Measurements from ENCODE around the gene MMP15.
"Not testable (repeated sequence)": the region's sequence is repeated elsewhere in the genome, so short reads cannot be mapped to it uniquely, and the experiment has no call there.

Gene MMP15

DNA sequence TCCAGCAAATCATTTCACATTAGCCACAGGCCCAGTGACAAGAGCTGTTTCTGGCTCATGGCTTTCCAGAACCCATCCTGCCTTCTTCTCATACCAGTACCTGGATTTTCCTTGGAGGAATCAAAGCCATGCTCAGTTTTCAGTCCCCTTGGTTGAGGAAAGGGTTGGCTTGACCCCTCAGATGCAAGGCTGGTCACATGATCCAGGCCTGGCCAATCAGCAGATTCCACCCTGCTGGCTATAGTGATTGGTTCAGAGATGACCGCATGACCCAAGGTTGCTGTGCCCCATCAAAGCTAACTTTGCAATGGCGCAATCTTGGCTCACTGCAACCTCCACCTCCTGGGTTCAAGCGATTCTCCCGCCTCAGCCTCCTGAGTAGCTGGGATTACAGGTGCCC is 45.0 kb downstream of the MMP15 start:
- Histone ChIP-seq H3K9me3 (ENCODE audit: low read length) (0 out of 2 replicates have a peak, but pooled peaks cover 2% of the 10 kb centered on the region), H2AFZ (ENCODE audit: low read length) (no peak overlapping the region), H3K4me1 (ENCODE audit: insufficient read depth, low read length, severe bottlenecking) (no peaks in the 10 kb centered on the region), H3K27me3 (ENCODE audit: insufficient read depth, low read length) (no peaks in the 10 kb centered on the region), H3K4me2 (ENCODE audit: low read length) (no peak overlapping the region), H3K4me3 (ENCODE audit: low read depth, low read length, poor library complexity, severe bottlenecking) (no peak overlapping the region), H3K36me3 (ENCODE audit: insufficient read depth, low read length) (no peaks in the 10 kb centered on the region), H3F3A (ENCODE audit: insufficient read depth, low read length) (no peaks in the 10 kb centered on the region), H3K9me2 (ENCODE audit: low read depth, low read length) (no peaks in the 10 kb centered on the region), H4K20me1 (ENCODE audit: insufficient read depth, low read length) (no peaks in the 10 kb centered on the region), H3K79me2 (ENCODE audit: insufficient read depth, low read length) (no peaks in the 10 kb centered on the region), H3K9ac (ENCODE audit: low read length) (no peak overlapping the region), H3K27ac (ENCODE audit: low read depth, low read length, poor library complexity, severe bottlenecking) (no peak overlapping the region)
- no peak for TF ChIP-seq EZH2 (IDR thresholded peaks at IDR 0.05; ENCODE audit: borderline replicate concordance, low read length)
- TF ChIP-seq, protein P1, sequence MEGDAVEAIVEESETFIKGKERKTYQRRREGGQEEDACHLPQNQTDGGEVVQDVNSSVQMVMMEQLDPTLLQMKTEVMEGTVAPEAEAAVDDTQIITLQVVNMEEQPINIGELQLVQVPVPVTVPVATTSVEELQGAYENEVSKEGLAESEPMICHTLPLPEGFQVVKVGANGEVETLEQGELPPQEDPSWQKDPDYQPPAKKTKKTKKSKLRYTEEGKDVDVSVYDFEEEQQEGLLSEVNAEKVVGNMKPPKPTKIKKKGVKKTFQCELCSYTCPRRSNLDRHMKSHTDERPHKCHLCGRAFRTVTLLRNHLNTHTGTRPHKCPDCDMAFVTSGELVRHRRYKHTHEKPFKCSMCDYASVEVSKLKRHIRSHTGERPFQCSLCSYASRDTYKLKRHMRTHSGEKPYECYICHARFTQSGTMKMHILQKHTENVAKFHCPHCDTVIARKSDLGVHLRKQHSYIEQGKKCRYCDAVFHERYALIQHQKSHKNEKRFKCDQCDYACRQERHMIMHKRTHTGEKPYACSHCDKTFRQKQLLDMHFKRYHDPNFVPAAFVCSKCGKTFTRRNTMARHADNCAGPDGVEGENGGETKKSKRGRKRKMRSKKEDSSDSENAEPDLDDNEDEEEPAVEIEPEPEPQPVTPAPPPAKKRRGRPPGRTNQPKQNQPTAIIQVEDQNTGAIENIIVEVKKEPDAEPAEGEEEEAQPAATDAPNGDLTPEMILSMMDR (IDR thresholded peaks at IDR 0.05; ENCODE audit: low read length), result no peak

DNA sequence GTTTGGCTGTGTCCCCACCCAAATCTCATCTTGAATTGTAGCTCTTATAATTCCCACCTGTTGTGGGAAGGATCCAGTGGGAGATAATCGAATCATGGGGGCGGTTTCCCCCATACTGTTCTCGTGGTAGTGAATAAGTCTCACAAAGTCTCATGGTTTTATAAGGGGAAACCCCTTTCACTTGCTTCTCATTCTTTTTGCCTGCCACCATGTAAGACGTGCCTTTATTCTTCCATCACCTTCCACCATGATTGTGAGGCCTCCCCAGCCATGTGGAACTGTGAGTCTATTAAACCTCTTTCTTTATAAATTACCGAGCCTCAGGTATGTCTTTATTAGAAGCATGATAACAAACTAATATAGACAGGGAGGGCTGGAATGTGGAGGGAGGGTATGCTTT is 46.6 kb downstream of the MMP15 start:
- H3K9me3 ChIP-seq (ENCODE audit: low read length); H3K4me3 ChIP-seq (ENCODE audit: low read depth, low read length, poor library complexity, severe bottlenecking); H4K20me1 ChIP-seq (ENCODE audit: insufficient read depth, low read length); H3K27me3 ChIP-seq (ENCODE audit: insufficient read depth, low read length); H3K4me1 ChIP-seq (ENCODE audit: insufficient read depth, low read length, severe bottlenecking); H3K4me2 ChIP-seq (ENCODE audit: low read length); H3K36me3 ChIP-seq (ENCODE audit: insufficient read depth, low read length); H3K9ac ChIP-seq (ENCODE audit: low read length); H3K27ac ChIP-seq (ENCODE audit: low read depth, low read length, poor library complexity, severe bottlenecking); H2AFZ ChIP-seq (ENCODE audit: low read length); H3F3A ChIP-seq (ENCODE audit: insufficient read depth, low read length); H3K79me2 ChIP-seq (ENCODE audit: insufficient read depth, low read length); H3K9me2 ChIP-seq (ENCODE audit: low read depth, low read length): not testable (repeated sequence)

DNA sequence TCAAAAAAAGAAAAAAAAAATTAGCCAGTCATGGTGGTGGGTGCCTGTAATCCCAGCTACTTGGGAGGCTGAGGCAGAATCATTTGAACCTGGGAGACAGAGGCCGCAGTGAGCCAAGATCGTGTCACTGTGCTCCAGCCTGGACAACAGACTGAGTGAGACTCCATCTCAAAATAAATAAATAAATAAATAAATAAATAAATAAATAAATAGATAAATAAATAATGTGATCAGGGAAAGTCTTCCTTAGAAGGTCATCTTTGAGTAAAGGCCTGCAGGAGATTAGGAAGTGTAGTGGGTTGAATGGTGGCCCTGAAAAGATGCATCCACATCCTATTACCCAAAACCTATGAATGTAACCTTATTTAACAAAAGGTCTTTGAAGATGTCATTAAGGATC is 47.5 kb downstream of the MMP15 start:
- not testable (repeated sequence) for H3F3A ChIP-seq (ENCODE audit: insufficient read depth, low read length); H3K4me1 ChIP-seq (ENCODE audit: insufficient read depth, low read length, severe bottlenecking); H3K27me3 ChIP-seq (ENCODE audit: insufficient read depth, low read length); H3K4me3 ChIP-seq (ENCODE audit: low read depth, low read length, poor library complexity, severe bottlenecking); H3K9me2 ChIP-seq (ENCODE audit: low read depth, low read length); H3K27ac ChIP-seq (ENCODE audit: low read depth, low read length, poor library complexity, severe bottlenecking); H3K36me3 ChIP-seq (ENCODE audit: insufficient read depth, low read length); H3K79me2 ChIP-seq (ENCODE audit: insufficient read depth, low read length); H2AFZ ChIP-seq (ENCODE audit: low read length); H4K20me1 ChIP-seq (ENCODE audit: insufficient read depth, low read length); H3K4me2 ChIP-seq (ENCODE audit: low read length); H3K9me3 ChIP-seq (ENCODE audit: low read length); H3K9ac ChIP-seq (ENCODE audit: low read length)

DNA sequence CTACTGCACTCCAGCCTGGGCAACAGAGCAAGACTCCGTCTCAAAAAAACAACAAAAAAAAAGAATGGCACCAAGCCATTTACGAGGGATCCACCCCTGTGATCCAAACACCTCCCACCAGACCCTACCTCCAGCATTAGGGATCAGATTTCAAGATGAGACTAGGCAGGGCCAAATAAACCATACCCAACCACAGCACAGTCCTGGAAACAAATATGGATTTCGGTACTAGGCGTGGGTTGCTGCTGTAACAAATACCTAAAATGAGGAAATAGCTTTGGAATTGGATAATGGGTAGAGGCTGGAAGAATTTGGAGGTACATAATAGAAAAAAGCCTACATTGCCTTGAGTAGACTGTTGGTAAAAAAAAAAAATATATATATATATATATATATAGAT is 49.1 kb downstream of the MMP15 start:
- H3K27me3 ChIP-seq (ENCODE audit: insufficient read depth, low read length), result peaks cover 3% of the 10 kb centered on the region; the same call in 1 of the 2 replicates
- H3K36me3 ChIP-seq (ENCODE audit: insufficient read depth, low read length), result no peaks in the 10 kb centered on the region
- H2AFZ ChIP-seq (ENCODE audit: low read length), result no peak overlapping the region
- no peaks in the 10 kb centered on the region for H4K20me1 ChIP-seq (ENCODE audit: insufficient read depth, low read length)
- no peaks in the 10 kb centered on the region for H3K79me2 ChIP-seq (ENCODE audit: insufficient read depth, low read length)
- H3K4me1 ChIP-seq (ENCODE audit: insufficient read depth, low read length, severe bottlenecking), result no peaks in the 10 kb centered on the region
- no peaks in the 10 kb centered on the region for H3F3A ChIP-seq (ENCODE audit: insufficient read depth, low read length)
- no peak overlapping the region for H3K4me3 ChIP-seq (ENCODE audit: low read depth, low read length, poor library complexity, severe bottlenecking)
- H3K9me3 ChIP-seq (ENCODE audit: low read length), result 0 out of 2 replicates have a peak, but pooled peaks cover 2% of the 10 kb centered on the region
- no peaks in the 10 kb centered on the region for H3K9me2 ChIP-seq (ENCODE audit: low read depth, low read length)
- no peak overlapping the region for H3K9ac ChIP-seq (ENCODE audit: low read length)
- H3K4me2 ChIP-seq (ENCODE audit: low read length), result no peak overlapping the region
- TF ChIP-seq EZH2 (IDR thresholded peaks at IDR 0.05; ENCODE audit: borderline replicate concordance, low read length), result no peak
- TF ChIP-seq, protein P1 (IDR thresholded peaks at IDR 0.05; ENCODE audit: low read length), result no peak
- no peak overlapping the region for H3K27ac ChIP-seq (ENCODE audit: low read depth, low read length, poor library complexity, severe bottlenecking)
